GM18867 (cell line): ENCODE measurements around the gene NUB1.

Source experiments
- ATAC-seq: cut with Tn5 transposase; IDR thresholded peaks from one replicate; pipeline ENCODE4 v1.9.1; 2021; ENCODE audit warnings: mild to moderate bottlenecking, moderate library complexity; ENCODE audit not compliant: unreplicated experiment

The NUB1 gene

GRCh38 chr7:151416112-151416940, 74.7 kb downstream of the NUB1 start:
- no peak for ATAC-seq

- no peak for ATAC-seq
Measured at GRCh38 chr7:151416941-151417315, 75.3 kb downstream of the NUB1 start.

GRCh38 chr7:151420144-151420543, 78.5 kb downstream of the NUB1 start:
- ATAC-seq, result no peak

- no peak for ATAC-seq
Measured at GRCh38 chr7:151422212-151422611, 80.6 kb downstream of the NUB1 start.

GRCh38 chr7:151423226-151423625, 81.6 kb downstream of the NUB1 start:
- no peak for ATAC-seq

- no peak for ATAC-seq
Measured at GRCh38 chr7:151423936-151424335, 82.3 kb downstream of the NUB1 start.

GRCh38 chr7:151424799-151425198, 83.2 kb downstream of the NUB1 start:
- ATAC-seq, result no peak

GRCh38 chr7:151425670-151426440, 84.2 kb downstream of the NUB1 start:
- no peak for ATAC-seq

GRCh38 chr7:151426441-151426903, 84.9 kb downstream of the NUB1 start:
- no peak for ATAC-seq

- no peak for ATAC-seq
Measured at GRCh38 chr7:151426904-151427704, 85.5 kb downstream of the NUB1 start.

GRCh38 chr7:151427705-151428377, 86.2 kb downstream of the NUB1 start:
- ATAC-seq, result no peak
